ENCODE results near the gene ATP5PD. TPM values are rescaled to one million over a fixed set of nuclear protein-coding genes. Genes with fewer than 3 reads are reported as not detected.
A peak's percentile ranks its signal among the peaks of the same experiment; 100 is the strongest.

The ATP5PD gene
- total RNA-seq (2021; fragmentation: NEBNext Ultra II Directional; extraction: Animal tissue kit (Norgen Biotek cat#: 25700)), result 100 to 1,000 TPM; 362 to 410 (median 386) TPM
- long read RNA-seq, transcript ATP5PD-201 (6 exons, 603 nt), result major isoform, 183 of 226 reads
- long read RNA-seq, partial matches to known transcripts, result 34 of 226 reads
- long read RNA-seq, other reads (novel, unspliced or antisense), result 9 of 226 reads

DNA sequence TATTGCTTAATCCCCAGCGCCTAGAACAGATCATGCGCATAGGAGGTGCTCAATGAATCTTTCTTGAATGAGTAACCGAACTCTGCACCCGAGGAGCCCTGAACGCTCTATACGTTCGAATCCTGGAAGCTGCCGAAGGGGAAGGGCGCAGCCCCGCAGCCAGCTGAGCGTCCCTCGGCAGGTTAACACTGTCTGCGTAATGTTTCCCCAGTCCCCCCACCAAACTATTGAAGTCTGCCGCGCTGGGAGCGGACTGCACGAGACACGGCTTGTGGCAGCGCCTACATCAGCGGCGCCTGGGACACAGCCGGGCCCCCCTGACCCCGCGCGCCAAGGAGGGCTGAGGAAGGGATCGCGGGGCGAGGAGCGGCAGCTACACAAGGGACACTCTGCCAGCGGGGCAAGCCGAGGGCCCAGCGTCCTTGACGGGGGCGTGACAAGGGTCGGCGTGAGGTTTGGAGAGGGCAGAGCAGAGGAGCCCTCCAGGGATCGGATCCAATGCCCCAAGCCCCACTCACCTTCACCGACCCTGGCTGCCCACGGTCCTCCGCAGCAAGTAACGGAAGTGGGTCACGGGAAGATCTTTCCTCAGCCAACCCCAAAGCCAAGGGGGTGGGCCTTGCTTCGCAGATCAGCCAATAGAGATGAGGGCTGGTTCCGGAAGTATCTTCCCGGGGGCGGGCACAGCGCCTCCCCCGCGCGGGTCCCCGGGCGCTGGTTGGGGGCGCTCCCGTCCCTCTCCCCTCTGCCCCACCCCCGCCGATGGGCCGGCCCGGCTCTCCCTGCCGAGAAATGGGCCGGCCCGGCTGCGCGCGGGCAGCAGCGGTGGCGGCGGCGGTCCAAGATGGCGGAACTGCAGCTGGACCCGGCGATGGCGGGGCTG, at the start of gene ATP5PD, which contains the start of gene KCTD2:
Gene ATP5PD, minus strand, starts transcription at position 563 of the 883 bp plus-strand sequence. CDS start 4,319 bp downstream, outside the sequence.
Gene KCTD2, plus strand, starts transcription at position 819 of the 883 bp plus-strand sequence. Its CDS starts 26 bp downstream, at position 845.
- Mint-ChIP-seq H3K27me3 (ENCODE audit: insufficient read depth) (peaks cover 3% of the 10 kb centered on the region), H3K27ac (peak within 1 kb of the TSS; percentile 97), H3K36me3 (ENCODE audit: low read depth) (peaks cover 2% of the 10 kb centered on the region), H3K4me1 (ENCODE audit: low read depth) (peaks cover 34% of the 10 kb centered on the region), H3K9me3 (no peaks in the 10 kb centered on the region), H3K4me3 (peak within 1 kb of the TSS; percentile 98)
- TF ChIP-seq, protein P1, sequence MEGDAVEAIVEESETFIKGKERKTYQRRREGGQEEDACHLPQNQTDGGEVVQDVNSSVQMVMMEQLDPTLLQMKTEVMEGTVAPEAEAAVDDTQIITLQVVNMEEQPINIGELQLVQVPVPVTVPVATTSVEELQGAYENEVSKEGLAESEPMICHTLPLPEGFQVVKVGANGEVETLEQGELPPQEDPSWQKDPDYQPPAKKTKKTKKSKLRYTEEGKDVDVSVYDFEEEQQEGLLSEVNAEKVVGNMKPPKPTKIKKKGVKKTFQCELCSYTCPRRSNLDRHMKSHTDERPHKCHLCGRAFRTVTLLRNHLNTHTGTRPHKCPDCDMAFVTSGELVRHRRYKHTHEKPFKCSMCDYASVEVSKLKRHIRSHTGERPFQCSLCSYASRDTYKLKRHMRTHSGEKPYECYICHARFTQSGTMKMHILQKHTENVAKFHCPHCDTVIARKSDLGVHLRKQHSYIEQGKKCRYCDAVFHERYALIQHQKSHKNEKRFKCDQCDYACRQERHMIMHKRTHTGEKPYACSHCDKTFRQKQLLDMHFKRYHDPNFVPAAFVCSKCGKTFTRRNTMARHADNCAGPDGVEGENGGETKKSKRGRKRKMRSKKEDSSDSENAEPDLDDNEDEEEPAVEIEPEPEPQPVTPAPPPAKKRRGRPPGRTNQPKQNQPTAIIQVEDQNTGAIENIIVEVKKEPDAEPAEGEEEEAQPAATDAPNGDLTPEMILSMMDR (IDR thresholded peaks at IDR 0.05), result peak; percentile 39; the same call in 1 of the 2 replicates
- DNase-seq, result peak; percentile 95

DNA sequence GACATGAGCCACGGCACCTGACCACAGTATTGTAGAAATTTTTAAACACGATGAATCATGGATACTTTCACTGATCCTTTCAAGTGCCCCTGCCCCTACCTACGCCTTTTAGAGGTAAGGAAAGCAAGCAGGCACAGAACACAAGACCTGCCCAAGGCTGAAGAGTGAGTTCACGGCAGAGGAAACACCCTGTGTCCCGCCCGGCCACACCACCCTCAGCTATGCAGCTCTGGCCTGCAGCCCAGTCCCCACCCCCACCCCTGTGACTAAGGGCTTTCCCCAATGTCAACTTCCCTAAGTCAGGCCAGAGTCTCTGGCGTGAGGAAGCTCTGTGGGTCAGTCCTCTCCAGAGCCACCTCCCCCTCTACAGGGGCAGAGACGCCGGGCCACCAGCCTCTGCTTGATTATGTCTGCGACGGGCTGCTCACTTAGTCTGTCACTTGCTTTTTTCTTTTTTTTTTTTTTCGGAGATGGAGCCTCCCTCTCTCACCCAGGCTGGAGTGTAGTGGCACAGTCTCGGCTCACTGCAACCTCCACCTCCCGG, 49.4 kb upstream of the ATP5PD start:
- peak; percentile 58 for DNase-seq
- H3K27me3 Mint-ChIP-seq (ENCODE audit: insufficient read depth), result no peaks in the 10 kb centered on the region
- H3K27ac Mint-ChIP-seq, result peak overlapping the region; percentile 94
- no peaks in the 10 kb centered on the region for H3K9me3 Mint-ChIP-seq
- H3K36me3 Mint-ChIP-seq (ENCODE audit: low read depth), result peaks cover 15% of the 10 kb centered on the region; the same call in 1 of the 2 replicates
- TF ChIP-seq, protein P1 (IDR thresholded peaks at IDR 0.05), result no peak
- peak overlapping the region; percentile 68 for H3K4me3 Mint-ChIP-seq
- peaks cover 25% of the 10 kb centered on the region for H3K4me1 Mint-ChIP-seq (ENCODE audit: low read depth)

DNA sequence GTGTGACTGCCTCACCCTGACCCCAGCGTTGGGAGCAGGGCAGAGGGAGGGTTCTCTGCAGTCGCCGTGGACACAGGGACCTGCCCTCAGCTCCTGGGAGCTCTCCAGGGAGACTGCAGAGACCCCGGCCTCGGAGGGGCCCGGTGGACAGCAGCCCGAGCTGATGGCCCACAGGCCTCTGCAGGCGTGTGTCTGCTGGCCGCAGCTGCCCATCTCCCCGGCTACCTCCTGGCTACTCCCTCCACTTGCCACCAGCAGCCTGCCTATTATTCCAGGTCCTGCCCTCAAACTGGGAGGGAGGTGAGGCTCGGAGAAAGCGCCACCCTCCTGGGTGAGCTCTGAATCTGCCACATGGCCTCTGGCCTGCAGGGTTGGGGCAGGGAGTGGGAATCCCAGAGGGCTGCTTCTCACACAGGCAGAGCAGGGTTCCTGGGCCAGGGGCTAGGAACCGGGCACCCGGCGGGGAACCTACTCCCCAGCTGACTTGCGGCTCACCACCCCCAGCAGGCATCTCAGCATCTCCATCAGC, 48.2 kb upstream of the ATP5PD start:
- DNase-seq, result no peak
- H3K27me3 Mint-ChIP-seq (ENCODE audit: insufficient read depth), result no peaks in the 10 kb centered on the region
- H3K9me3 Mint-ChIP-seq, result no peaks in the 10 kb centered on the region
- H3K4me3 Mint-ChIP-seq, result no peak overlapping the region
- H3K4me1 Mint-ChIP-seq (ENCODE audit: low read depth), result peaks cover 36% of the 10 kb centered on the region
- no peak overlapping the region for H3K27ac Mint-ChIP-seq
- H3K36me3 Mint-ChIP-seq (ENCODE audit: low read depth), result peaks cover 7% of the 10 kb centered on the region; the same call in 1 of the 2 replicates
- TF ChIP-seq, protein P1 (IDR thresholded peaks at IDR 0.05), result no peak

DNA sequence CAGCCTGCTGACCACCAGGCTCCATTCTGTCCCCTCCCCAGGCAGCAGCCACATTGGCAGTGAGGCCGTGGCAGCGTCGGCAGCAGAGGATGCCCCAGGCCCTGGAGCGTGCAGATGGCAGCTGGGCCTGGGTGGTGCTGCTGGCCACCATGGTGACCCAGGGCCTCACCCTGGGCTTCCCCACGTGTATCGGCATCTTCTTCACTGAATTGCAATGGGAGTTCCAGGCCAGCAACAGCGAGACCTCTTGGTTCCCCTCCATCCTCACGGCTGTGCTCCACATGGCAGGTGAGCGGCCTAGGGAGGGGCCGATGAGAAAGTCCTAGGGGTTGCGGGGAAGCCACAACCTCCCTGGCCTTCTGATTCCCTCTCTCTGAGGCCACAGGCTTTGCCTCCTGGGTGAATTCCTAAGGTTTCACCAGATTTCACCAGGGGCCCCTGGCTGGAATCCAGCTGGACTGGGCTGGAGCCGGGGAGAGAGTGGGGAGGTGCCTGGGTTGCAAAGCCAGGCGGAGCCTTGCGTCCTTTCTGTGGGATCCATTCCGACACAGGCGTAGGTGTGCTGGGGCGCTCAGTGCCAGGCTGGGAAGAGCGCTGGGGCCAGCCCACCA, 46.9 kb upstream of the ATP5PD start:
- no peaks in the 10 kb centered on the region for H3K9me3 Mint-ChIP-seq
- H3K4me3 Mint-ChIP-seq, result no peak overlapping the region
- peaks cover 4% of the 10 kb centered on the region; the same call in 1 of the 2 replicates for H3K36me3 Mint-ChIP-seq (ENCODE audit: low read depth)
- no peak for DNase-seq
- TF ChIP-seq, protein P1 (IDR thresholded peaks at IDR 0.05), result no peak
- H3K4me1 Mint-ChIP-seq (ENCODE audit: low read depth), result peaks cover 49% of the 10 kb centered on the region
- no peaks in the 10 kb centered on the region for H3K27me3 Mint-ChIP-seq (ENCODE audit: insufficient read depth)
- no peak overlapping the region for H3K27ac Mint-ChIP-seq

DNA sequence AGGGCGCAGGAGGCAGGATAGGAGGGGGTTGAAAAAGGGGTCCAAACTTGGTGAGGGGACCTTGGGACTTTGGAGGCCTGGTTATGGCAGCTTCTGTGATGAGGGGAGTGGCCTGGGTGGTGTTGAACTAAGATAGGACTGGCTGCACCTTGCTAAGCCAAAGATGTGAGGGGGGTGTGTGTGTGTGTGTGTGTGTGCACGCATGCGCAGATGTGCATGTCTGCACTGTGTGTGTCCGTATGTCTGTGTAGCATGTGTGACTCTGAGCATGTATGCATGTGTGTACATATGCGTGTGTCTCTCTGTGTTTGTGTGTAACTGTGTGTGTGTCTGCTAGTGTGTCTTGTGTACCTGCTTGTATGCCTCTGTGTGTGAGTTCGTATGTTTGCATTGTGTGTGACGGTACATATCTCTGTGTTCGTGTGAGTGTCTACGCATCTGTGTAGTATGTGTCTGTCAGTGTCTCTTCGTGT, 45.1 kb upstream of the ATP5PD start:
- peak overlapping the region; percentile 59; the same call in 1 of the 2 replicates for H3K4me3 Mint-ChIP-seq
- H3K4me1 Mint-ChIP-seq (ENCODE audit: low read depth), result peaks cover 63% of the 10 kb centered on the region
- H3K27ac Mint-ChIP-seq, result no peak overlapping the region

More for the DNA sequence above, 45.1 kb upstream of the ATP5PD start:
- TF ChIP-seq, protein P1 (IDR thresholded peaks at IDR 0.05), result no peak
- no peak for DNase-seq
- Mint-ChIP-seq H3K9me3 (no peaks in the 10 kb centered on the region), H3K36me3 (ENCODE audit: low read depth) (no peaks in the 10 kb centered on the region), H3K27me3 (ENCODE audit: insufficient read depth) (no peaks in the 10 kb centered on the region)

Data from HFFc6 (cell line).